BE2C (cell line): ENCODE results near the gene BABAM1.

Experiments used
- DNase-seq: peaks from one replicate; pipeline ENCODE4 v3.0.0-alpha.2; 2020
- H3K27me3 ChIP-seq: fragments of 250-450 bp; sonication (Bioruptor Pico); 2 replicates; pipeline ENCODE4 v1.5.1; 2020; ENCODE audit warnings: mild to moderate bottlenecking
- H3K36me3 ChIP-seq: fragments of 250-450 bp; sonication (Bioruptor Pico); 2 replicates; pipeline ENCODE4 v1.5.1; 2020; ENCODE audit warnings: mild to moderate bottlenecking
- H3K4me1 ChIP-seq: fragments of 250-450 bp; sonication (Bioruptor Pico); 2 replicates; pipeline ENCODE4 v1.5.1; 2020
- H3K4me3 ChIP-seq: 2 replicates; pipeline ENCODE4 v1.5.1; 2011; ENCODE audit warnings: low read depth, low read length
- H3K9me3 ChIP-seq: fragments of 250-450 bp; sonication (Bioruptor Pico); 2 replicates; pipeline ENCODE4 v1.5.1; 2020
- TF ChIP-seq, protein P1 (sequence below): IDR thresholded peaks from 2 replicates; pipeline ENCODE4 v1.5.1; 2012; ENCODE audit warnings: mild to moderate bottlenecking, low read depth, low read length

BABAM1 gene

GRCh38 chr19:17235971-17236777 is 31.1 kb upstream of the BABAM1 start:
- Histone ChIP-seq H3K4me3 (peak overlapping the region; percentile 77), H3K27me3 (no peaks in the 10 kb centered on the region)
- no peak for DNase-seq

GRCh38 chr19:17236811-17237543 is 30.3 kb upstream of the BABAM1 start:
- peaks cover 58% of the 10 kb centered on the region for H3K36me3 ChIP-seq
- no peak overlapping the region for H3K4me3 ChIP-seq
- no peaks in the 10 kb centered on the region for H3K9me3 ChIP-seq
- H3K4me1 ChIP-seq, result peaks cover 10% of the 10 kb centered on the region
- no peak for DNase-seq
- TF ChIP-seq, protein P1, sequence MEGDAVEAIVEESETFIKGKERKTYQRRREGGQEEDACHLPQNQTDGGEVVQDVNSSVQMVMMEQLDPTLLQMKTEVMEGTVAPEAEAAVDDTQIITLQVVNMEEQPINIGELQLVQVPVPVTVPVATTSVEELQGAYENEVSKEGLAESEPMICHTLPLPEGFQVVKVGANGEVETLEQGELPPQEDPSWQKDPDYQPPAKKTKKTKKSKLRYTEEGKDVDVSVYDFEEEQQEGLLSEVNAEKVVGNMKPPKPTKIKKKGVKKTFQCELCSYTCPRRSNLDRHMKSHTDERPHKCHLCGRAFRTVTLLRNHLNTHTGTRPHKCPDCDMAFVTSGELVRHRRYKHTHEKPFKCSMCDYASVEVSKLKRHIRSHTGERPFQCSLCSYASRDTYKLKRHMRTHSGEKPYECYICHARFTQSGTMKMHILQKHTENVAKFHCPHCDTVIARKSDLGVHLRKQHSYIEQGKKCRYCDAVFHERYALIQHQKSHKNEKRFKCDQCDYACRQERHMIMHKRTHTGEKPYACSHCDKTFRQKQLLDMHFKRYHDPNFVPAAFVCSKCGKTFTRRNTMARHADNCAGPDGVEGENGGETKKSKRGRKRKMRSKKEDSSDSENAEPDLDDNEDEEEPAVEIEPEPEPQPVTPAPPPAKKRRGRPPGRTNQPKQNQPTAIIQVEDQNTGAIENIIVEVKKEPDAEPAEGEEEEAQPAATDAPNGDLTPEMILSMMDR, result no peak
- H3K27me3 ChIP-seq, result no peaks in the 10 kb centered on the region

More at GRCh38 chr19:17235971-17236777, 31.1 kb upstream of the BABAM1 start:
- Histone ChIP-seq H3K4me1 (peaks cover 10% of the 10 kb centered on the region), H3K9me3 (no peaks in the 10 kb centered on the region), H3K36me3 (peaks cover 64% of the 10 kb centered on the region)
- TF ChIP-seq, protein P1, result no peak

DNA sequence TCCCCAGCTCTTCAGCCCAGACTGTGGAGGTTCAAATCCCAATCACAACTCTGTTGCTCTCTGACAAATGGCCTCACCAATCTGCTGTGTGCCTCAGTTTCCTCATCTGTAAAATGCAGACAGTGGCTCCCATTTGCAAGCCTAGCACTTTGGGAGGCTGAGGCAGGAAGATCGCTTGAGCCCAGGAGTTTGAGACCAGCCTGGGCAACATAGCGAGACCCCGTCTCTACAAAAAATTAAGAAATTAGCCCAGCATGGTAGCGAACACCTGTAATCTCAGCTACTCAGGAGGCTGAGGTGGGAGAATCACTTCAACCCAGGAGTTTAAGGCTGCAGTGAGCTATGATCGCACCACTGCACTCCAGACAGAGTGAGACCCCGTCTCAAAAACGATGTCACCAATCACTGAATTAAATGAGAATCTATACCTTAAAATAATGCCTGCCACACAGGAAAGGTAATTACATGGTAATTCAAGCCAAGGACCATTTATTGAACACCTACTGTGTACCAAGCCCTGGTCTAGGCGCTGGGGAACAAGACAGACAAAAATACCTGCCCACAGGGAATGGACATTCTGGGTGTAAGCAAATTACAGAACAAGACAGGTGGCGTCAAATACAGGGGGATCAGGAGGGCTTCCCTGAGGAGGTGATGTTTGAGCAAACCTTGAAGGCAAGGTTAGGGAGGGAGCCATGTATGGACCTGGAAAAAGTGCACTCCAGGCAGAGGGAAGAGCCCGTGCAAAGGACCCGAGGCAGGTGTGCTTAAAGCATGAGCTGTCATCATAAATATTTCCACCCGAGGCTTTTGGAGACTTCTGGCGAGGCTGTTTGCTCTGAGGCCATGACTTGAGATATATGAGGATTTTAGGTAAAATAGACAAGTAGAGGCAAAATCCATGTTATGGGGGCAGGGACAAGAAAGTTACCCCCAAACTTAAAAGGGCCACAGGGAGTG is 29.2 kb upstream of the BABAM1 start:
- TF ChIP-seq, protein P1, result no peak
- no peak for DNase-seq
- peaks cover 10% of the 10 kb centered on the region for H3K4me1 ChIP-seq
- no peaks in the 10 kb centered on the region for H3K27me3 ChIP-seq
- H3K4me3 ChIP-seq, result no peak overlapping the region
- H3K9me3 ChIP-seq, result no peaks in the 10 kb centered on the region
- peaks cover 48% of the 10 kb centered on the region for H3K36me3 ChIP-seq

- H3K4me3 ChIP-seq, result no peak overlapping the region
- TF ChIP-seq, protein P1, result no peak
- no peak for DNase-seq
- no peaks in the 10 kb centered on the region for H3K9me3 ChIP-seq
- H3K36me3 ChIP-seq, result peaks cover 31% of the 10 kb centered on the region
- peaks cover 6% of the 10 kb centered on the region; the same call in 1 of the 2 replicates for H3K4me1 ChIP-seq
- no peaks in the 10 kb centered on the region for H3K27me3 ChIP-seq
Observed at GRCh38 chr19:17240062-17240752, 27.0 kb upstream of the BABAM1 start.

DNA sequence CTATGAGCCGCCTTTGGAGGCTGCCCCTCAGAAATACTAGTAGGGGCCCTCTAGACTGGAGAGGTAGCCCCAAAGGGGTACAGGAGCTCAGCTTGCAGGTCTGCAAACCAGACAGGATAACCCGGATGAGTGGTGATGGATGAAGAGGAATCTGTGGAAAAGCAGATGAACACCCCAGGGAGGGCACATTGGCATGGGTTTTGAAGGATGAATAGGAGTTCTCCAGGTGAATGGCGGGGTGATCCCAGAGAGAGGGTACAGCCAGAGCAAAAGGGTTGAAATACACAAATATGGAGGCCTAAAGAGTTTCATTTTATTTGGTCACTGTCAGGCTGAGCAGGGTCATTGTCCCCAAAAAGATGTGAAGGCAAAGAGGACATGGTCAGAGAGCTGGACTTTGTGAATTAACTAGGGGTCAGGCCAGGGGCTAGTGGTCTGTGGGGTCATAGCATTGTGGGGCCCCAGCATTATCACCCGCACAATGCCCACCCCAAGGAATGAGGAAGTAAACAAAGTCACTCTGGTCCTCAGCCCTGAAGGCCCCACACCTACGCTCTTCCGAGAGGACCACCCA is 26.3 kb upstream of the BABAM1 start:
- H3K9me3 ChIP-seq, result no peaks in the 10 kb centered on the region
- H3K27me3 ChIP-seq, result no peaks in the 10 kb centered on the region
- H3K36me3 ChIP-seq, result peaks cover 30% of the 10 kb centered on the region
- no peak for DNase-seq
- H3K4me3 ChIP-seq, result no peak overlapping the region
- H3K4me1 ChIP-seq, result peaks cover 6% of the 10 kb centered on the region; the same call in 1 of the 2 replicates
- TF ChIP-seq, protein P1, result no peak
